ENCODE results near the gene SLC26A3.

The SLC26A3 gene

GRCh38 chr7:107815254-107815882, 12.3 kb upstream of the SLC26A3 start:
- no peak for DNase-seq

DNA sequence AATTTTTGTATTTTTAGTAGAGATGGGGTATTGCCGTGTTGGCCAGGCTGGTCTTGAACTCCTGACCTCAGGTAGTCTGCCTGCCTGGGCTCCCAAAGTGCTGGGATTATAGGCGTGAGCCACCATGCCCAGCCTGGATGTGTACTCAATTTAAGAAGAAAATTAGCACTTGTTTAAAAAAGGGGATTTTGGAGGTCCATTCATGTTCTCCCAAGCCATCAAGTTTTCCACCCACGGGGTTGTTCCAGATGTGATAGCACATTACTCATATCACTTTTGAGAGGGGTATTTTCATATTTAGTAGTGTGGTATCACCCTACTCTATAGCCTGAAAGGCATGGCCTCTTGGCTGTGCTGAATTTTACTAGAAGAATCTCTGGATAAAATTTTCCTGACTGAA, 10.5 kb upstream of the SLC26A3 start:
- DNase-seq: peak; percentile 61

- DNase-seq: no peak
Observed at GRCh38 chr7:107811934-107812333, 8.9 kb upstream of the SLC26A3 start.

- DNase-seq: no peak
Observed at GRCh38 chr7:107810626-107811025, 7.6 kb upstream of the SLC26A3 start.

DNA sequence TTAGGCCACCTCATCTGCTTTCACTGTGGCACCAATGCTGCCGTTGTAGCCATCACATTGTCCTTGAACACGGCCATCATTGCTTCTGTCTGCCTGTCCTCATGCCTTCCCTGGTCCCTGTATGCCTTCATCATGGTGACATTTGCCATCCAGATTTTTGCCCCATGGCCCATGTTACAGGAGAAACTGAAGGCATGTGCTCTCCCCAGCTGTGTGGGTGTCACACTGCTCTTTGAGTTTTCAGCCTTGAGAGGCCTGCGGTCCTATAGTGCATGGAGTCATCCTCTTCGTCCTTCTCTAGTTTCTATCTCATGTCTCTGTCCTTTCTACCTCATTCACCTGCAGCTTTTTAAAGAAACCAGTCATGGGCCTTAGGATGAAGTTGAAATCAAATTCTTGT, 6.2 kb upstream of the SLC26A3 start:
- DNase-seq: no peak

- no peak for DNase-seq
Observed at GRCh38 chr7:107799647-107800264, 3.3 kb downstream of the SLC26A3 start.

- DNase-seq: no peak
Observed at GRCh38 chr7:107792364-107792763, 10.7 kb downstream of the SLC26A3 start.

DNA sequence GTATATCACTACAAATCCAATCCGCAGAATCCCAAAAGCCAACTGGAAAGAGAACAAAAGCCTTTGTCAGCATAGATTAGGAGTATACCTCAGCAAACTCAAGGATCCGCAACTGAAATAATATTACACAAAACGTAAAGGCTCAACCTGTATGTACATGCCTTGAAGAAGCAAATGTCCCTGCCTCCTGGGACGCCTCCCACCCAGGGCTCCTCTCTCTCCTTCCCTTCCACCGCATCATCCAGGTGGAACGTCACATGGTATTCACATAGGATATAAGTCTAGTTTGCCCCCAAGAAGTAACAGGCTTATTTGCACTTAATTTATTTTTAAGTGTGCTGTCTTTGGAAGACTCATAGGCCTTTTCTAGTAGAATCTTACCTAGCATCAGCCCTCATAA, 13.4 kb downstream of the SLC26A3 start:
- no peak for DNase-seq

GRCh38 chr7:107788662-107789061, 14.4 kb downstream of the SLC26A3 start:
- no peak for DNase-seq

- no peak for DNase-seq
Observed at GRCh38 chr7:107788216-107788615, 14.8 kb downstream of the SLC26A3 start.

GRCh38 chr7:107785926-107786325, 17.1 kb downstream of the SLC26A3 start:
- no peak for DNase-seq

GRCh38 chr7:107785170-107785569, 17.9 kb downstream of the SLC26A3 start:
- DNase-seq: no peak

DNA sequence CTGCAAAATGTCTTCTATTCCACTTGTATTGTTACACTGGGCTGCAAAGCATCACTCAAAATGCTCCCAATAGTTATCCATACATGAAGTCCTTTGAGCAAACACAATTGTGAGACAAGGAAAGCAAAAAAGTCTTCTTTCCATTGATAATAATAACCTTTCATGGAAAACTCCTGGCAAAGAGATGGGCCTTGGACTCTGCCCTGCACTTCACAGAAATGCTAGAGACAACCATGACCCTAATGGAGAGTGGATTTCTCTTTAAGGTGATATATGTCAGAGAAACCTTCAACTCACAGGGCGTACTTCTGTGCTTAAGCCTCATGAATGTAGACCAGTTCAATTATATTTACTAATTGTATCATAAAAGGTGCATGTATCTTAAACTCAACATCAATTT, 19.4 kb downstream of the SLC26A3 start:
- DNase-seq: no peak

- no peak for DNase-seq
Observed at GRCh38 chr7:107782374-107782773, 20.6 kb downstream of the SLC26A3 start.

DNA sequence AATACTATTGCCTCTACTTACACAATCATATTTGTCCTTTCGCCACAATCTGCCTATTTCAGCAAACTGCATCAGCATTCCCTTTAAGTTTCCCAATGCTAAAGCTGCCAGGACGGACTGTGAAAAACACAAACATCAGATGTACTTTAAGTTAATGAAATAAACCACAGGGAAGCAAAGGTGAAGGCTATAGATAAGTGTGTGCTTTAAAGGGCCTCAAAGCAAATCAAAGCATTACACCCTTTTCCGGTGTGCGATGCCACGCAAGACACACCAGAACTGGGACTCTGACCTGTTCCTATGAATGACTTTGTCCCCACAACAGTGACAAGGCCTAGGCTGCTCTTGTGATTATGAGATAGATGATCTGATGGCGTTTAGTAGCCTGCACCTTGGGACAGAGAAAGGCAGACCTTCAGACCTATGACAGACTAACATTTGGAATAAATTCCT, 23.4 kb downstream of the SLC26A3 start:
- DNase-seq: no peak

- DNase-seq: no peak
Observed at GRCh38 chr7:107778283-107778682, 24.7 kb downstream of the SLC26A3 start.

DNA sequence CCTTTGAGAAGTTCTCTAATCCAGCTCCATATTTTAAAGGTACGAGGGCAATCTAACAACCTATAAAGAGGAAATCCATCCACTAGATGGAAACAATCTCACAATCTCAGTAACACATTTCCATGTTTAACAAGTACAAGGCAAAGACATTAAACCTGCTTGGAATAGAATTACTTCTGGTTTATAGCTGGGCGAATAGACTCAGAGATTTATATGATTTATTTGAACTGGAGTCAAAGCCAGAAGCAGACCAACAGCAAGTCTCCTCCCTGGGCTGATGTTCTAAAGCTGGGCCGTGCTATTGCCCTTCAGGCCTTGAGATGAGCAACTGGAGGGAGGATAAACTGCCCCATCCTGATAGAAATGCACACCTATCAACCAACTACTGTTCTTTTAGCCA, 25.3 kb downstream of the SLC26A3 start:
- no peak for DNase-seq

- no peak for DNase-seq
Observed at GRCh38 chr7:107773027-107773426, 30.0 kb downstream of the SLC26A3 start.

DNA sequence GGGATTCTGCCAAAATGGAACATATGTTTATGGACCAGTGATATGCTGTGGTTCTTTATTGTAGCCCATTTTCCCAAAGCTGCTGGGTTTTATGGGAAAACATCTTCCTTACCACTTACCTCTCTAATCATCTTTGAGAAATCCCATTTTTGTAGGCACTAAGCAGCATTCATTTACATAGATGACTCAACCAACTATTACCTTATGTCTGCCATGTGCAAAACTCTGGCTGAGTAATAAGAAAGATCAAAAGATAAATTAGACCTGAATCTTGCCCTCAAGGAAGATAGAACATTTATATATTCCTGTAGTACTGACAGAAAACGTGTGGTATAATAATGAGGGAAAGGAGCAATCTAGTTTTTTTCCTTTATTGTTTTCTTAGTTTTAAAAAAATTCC, 34.8 kb downstream of the SLC26A3 start:
- DNase-seq: no peak

DNA sequence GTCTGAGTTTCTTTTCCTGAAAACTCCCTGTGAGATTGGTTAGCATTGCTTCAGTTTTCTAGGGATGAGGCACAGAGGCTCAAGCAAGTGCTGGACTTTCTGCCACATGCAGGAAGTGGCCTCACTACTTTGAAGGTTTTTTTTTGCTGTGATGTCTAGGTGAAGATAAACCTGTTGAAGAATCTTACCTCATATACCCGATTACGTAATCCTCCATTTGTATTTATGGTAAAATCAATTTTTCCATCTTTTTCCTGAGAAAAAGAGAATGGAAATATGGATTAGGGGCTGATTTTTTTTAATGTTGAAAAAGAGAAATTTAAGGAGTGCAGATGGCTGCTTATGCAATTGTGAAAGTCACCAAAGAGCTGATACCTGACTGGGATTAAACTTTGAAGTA, 35.6 kb downstream of the SLC26A3 start:
- DNase-seq: no peak

DNA sequence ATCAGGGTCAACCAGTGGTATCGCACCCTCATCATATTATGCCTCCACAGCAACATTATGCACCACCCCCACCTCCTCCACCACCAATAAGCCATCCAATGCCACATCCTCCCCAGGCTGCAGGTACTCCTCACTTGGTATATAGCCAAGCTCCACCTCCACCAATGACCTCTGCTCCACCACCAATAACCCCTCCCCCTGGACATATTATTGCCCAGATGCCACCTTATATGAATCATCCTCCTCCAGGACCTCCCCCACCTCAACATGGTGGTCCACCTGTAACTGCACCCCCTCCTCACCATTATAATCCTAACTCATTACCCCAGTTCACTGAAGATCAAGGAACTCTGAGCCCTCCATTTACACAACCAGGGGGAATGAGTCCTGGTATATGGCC, 44.4 kb downstream of the SLC26A3 start:
- DNase-seq: no peak

- no peak for DNase-seq
Observed at GRCh38 chr7:107754642-107755041, 48.4 kb downstream of the SLC26A3 start.

- DNase-seq: no peak
Observed at GRCh38 chr7:107751113-107751512, 51.9 kb downstream of the SLC26A3 start.

DNA sequence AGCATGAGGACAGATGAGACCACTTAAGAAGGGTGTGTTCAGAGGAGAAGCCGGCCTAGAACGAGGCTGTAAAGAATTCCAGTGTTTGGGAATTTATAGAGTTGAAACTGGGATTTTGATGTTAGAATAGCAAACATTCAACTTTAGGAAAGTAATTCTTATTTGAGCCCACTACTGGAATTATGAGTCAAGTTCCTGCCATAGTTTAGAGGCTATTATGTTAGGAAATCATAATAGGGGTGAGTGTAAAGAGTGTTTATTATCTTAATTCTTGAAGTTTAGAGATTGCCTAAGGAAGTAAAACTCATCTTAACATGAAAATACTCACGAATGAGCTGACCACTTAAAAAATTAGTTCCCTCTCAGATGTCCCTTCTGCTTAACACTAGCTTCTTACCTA, 57.0 kb downstream of the SLC26A3 start:
- no peak for DNase-seq

DNA sequence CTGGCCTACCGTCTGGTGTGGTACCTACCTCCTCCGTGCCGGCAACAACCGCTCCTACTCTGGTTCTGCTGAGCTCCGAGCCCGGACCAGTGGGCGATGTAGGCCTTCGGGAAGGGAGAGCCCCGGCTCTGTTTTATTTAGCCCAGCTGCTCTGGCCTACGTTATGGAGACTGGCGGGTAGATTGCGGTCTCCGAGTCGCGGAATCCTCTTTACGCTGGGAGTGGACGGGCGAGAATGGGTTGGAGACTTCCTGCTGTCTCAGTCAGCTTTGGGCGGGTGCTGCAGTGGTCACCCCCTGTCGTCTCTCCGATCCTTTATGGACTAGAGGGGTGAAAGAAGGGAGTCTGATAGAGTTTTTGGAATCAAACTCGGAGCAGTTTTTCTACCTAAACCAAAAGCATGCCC, 58.7 kb downstream of the SLC26A3 start:
- no peak for DNase-seq
